ENCODE results near the gene RASSF7.

DNA sequence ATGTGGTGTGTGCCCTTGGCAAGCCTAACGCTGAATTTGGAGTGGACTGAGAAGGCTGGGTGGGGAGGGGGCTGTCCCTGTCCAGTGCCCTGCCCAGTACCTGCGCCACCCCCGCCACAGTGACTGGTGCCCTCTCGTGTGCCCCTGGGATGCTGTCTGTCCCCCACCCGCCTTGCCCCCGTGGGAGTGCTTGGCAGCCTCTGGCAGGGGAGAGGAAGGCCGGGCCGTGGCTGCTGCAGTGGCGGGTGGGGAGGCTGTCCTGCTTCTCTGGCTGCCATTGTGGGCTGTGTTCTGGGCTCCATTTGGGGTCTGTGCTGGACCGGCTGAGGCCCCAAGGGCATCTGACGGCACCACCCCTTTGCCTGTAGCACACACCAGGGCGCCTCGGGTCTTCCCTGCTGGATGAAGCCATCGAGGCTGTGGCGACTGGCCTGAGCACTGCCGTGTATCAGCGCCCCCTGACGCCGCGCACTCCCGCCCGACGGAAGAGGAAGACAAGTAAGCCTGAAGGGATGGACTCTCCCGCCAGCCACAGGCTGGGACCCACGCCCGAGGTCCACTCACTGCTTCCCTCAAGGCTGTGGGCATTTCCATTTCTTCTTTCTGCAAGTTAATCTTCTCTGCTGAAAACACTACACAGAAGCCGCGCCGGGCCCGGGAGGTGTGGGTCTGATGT is 37.4 kb downstream of the RASSF7 start:
- TF ChIP-seq, protein P1, sequence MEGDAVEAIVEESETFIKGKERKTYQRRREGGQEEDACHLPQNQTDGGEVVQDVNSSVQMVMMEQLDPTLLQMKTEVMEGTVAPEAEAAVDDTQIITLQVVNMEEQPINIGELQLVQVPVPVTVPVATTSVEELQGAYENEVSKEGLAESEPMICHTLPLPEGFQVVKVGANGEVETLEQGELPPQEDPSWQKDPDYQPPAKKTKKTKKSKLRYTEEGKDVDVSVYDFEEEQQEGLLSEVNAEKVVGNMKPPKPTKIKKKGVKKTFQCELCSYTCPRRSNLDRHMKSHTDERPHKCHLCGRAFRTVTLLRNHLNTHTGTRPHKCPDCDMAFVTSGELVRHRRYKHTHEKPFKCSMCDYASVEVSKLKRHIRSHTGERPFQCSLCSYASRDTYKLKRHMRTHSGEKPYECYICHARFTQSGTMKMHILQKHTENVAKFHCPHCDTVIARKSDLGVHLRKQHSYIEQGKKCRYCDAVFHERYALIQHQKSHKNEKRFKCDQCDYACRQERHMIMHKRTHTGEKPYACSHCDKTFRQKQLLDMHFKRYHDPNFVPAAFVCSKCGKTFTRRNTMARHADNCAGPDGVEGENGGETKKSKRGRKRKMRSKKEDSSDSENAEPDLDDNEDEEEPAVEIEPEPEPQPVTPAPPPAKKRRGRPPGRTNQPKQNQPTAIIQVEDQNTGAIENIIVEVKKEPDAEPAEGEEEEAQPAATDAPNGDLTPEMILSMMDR (IDR thresholded peaks at IDR 0.05) = no peak
- TF ChIP-seq, protein P2, sequence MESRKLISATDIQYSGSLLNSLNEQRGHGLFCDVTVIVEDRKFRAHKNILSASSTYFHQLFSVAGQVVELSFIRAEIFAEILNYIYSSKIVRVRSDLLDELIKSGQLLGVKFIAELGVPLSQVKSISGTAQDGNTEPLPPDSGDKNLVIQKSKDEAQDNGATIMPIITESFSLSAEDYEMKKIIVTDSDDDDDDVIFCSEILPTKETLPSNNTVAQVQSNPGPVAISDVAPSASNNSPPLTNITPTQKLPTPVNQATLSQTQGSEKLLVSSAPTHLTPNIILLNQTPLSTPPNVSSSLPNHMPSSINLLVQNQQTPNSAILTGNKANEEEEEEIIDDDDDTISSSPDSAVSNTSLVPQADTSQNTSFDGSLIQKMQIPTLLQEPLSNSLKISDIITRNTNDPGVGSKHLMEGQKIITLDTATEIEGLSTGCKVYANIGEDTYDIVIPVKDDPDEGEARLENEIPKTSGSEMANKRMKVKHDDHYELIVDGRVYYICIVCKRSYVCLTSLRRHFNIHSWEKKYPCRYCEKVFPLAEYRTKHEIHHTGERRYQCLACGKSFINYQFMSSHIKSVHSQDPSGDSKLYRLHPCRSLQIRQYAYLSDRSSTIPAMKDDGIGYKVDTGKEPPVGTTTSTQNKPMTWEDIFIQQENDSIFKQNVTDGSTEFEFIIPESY (IDR thresholded peaks at IDR 0.05; ENCODE audit: borderline replicate concordance, low read depth) = no peak
- no peak for TF ChIP-seq SMC3 (IDR thresholded peaks at IDR 0.05; ENCODE audit: low read depth, low read length)
- TF ChIP-seq FOXJ3 (CRISPR knock-in tag; IDR thresholded peaks at IDR 0.05) = no peak
- TF ChIP-seq, protein P3, sequence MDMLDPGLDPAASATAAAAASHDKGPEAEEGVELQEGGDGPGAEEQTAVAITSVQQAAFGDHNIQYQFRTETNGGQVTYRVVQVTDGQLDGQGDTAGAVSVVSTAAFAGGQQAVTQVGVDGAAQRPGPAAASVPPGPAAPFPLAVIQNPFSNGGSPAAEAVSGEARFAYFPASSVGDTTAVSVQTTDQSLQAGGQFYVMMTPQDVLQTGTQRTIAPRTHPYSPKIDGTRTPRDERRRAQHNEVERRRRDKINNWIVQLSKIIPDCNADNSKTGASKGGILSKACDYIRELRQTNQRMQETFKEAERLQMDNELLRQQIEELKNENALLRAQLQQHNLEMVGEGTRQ (IDR thresholded peaks at IDR 0.05; ENCODE audit: borderline replicate concordance, low read depth, low read length) = no peak
- no peak for TF ChIP-seq FOXM1 (IDR thresholded peaks at IDR 0.05; ENCODE audit: low read depth)
- TF ChIP-seq RCOR1 (IDR thresholded peaks at IDR 0.05; ENCODE audit: low read length) = no peak
- no peak for TF ChIP-seq POLR2AphosphoS5 (IDR thresholded peaks at IDR 0.05; ENCODE audit: low read depth, low read length)
- TF ChIP-seq NRF1 (IDR thresholded peaks at IDR 0.05; ENCODE audit: low read depth, low read length) = no peak
- TF ChIP-seq SIN3A (IDR thresholded peaks at IDR 0.05; ENCODE audit: borderline replicate concordance, low read depth, low read length) = no peak
- no peak for TF ChIP-seq EP300 (IDR thresholded peaks at IDR 0.05; ENCODE audit: borderline replicate concordance in 1 of 2, low read depth in 1 of 2, low read length in 1 of 2)
- no peak for TF ChIP-seq RAD21 (IDR thresholded peaks at IDR 0.05; ENCODE audit: low read length)
- no peak for TF ChIP-seq NFIC (IDR thresholded peaks at IDR 0.05; ENCODE audit: borderline replicate concordance)
- no peak for TF ChIP-seq REST (IDR thresholded peaks at IDR 0.05; ENCODE audit: low read depth, low read length)
